ENCODE measurements around the gene MRPL44.

The MRPL44 gene

DNA sequence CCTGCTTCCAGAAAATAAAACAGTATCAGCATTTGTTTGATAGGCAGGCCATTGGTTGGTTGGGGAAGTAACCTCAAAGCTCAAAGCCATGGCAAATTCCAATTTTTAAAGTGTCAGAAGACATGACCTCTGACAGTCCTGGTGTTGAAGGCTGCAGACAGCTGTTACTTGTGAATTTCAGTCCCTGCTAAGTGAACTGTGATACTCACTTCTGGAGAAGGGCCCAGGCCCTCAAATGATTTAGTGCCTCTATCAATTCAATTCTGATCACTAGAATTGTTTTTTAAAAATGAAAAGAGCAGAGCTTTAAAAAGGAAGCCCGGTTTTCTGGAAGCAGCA is 23.1 kb downstream of the MRPL44 start:
- Histone ChIP-seq H3K9ac (0 out of 2 replicates have a peak overlapping the region, but pooled peaks have one; percentile 23), H3K9me3 (no peaks in the 10 kb centered on the region), H4K20me1 (no peaks in the 10 kb centered on the region), H3K4me2 (peak overlapping the region; percentile 25), H3K4me1 (peaks cover 11% of the 10 kb centered on the region), H3K4me3 (no peak overlapping the region), H3K36me3 (peaks cover 32% of the 10 kb centered on the region), H3K27me3 (no peaks in the 10 kb centered on the region), H3K27ac (no peak overlapping the region)
- TF ChIP-seq Cebpa-rat (IDR thresholded peaks at IDR 0.05), result no peak

DNA sequence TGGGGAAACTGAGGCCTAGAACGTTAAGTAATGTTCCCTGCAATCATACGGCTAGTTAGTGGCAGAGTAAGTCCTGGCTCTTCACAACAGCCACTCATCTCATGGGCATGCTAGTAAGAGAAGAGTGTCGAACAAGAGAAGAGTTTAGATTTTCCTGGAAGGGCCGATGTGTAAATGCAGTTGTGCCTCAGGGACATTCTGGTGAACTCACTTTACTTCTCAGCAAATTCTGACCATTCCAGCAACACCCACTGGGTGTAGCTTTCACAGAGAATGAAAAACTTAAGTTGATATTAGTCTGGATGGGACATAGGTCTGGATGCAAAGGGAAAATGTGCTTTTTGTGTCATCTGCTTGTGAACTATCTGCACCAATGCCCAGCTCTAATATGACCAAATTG is 23.5 kb downstream of the MRPL44 start:
- Histone ChIP-seq H3K27ac (no peak overlapping the region), H4K20me1 (no peaks in the 10 kb centered on the region), H3K9ac (no peak overlapping the region), H3K9me3 (no peaks in the 10 kb centered on the region), H3K36me3 (peaks cover 32% of the 10 kb centered on the region), H3K27me3 (no peaks in the 10 kb centered on the region), H3K4me3 (no peak overlapping the region), H3K4me1 (peaks cover 11% of the 10 kb centered on the region), H3K4me2 (peak overlapping the region; percentile 25; the same call in 1 of the 2 replicates)
- no peak for TF ChIP-seq Cebpa-rat (IDR thresholded peaks at IDR 0.05)

DNA sequence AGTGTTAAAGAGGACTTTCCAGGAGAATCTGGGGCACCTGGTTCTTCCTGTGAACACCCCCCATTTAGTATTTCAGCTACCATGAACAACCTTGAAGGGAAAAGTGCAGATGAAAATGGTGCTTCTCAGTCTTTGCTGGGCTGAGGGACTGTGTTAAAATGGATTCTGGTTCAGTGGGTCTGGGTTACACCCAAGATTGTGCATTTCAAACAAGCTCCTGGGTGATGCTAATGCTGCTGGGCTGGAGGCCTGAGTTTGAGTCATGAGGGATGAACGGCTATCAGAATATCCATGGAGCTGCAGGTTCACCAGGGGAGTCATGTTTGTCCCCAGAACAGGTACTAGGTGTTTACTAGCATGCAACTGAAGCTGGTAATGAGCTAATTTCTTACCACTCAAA is 24.0 kb downstream of the MRPL44 start:
- Histone ChIP-seq H3K4me3 (no peak overlapping the region), H3K27me3 (no peaks in the 10 kb centered on the region), H3K9me3 (no peaks in the 10 kb centered on the region), H4K20me1 (no peaks in the 10 kb centered on the region), H3K36me3 (peaks cover 37% of the 10 kb centered on the region), H3K4me1 (peaks cover 11% of the 10 kb centered on the region), H3K4me2 (no peak overlapping the region), H3K27ac (no peak overlapping the region), H3K9ac (no peak overlapping the region)
- no peak for TF ChIP-seq Cebpa-rat (IDR thresholded peaks at IDR 0.05)

DNA sequence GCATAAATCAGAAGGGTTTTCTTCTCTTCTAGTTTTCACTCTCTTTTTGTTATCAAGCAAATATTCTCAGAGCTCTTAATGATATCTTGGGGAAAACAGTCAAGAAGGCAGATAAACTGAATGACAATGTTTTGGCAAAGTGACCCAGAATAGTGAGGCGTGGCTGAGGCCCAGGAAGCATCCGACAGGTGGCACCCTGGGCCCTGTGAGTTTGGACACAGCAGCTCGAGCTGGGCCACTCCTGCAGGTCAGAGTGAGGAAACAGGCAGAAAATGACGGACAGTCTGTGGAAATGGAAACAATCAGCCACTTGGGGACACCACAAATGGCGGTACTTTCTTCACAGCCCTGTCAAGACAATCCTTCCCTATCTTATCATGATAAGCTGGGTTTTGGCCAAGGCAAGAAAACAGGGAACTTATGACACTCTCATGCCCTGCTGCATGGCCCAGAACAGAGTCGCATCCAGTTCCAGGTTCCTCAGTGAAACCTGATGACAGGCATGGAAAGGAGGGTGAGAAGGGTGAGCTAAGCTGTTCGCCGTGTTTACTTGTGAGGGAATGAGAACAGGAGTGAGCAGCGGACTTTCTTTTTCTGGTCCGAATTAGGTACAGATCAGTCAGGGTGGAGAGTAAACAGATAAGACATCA is 32.1 kb downstream of the MRPL44 start:
- Histone ChIP-seq H3K4me2 (no peak overlapping the region), H3K27me3 (no peaks in the 10 kb centered on the region), H3K4me3 (no peak overlapping the region), H3K9ac (no peak overlapping the region), H3K4me1 (no peaks in the 10 kb centered on the region), H3K9me3 (no peaks in the 10 kb centered on the region), H3K27ac (no peak overlapping the region), H3K36me3 (peaks cover 18% of the 10 kb centered on the region), H4K20me1 (no peaks in the 10 kb centered on the region)
- TF ChIP-seq Cebpa-rat (IDR thresholded peaks at IDR 0.05), result no peak

DNA sequence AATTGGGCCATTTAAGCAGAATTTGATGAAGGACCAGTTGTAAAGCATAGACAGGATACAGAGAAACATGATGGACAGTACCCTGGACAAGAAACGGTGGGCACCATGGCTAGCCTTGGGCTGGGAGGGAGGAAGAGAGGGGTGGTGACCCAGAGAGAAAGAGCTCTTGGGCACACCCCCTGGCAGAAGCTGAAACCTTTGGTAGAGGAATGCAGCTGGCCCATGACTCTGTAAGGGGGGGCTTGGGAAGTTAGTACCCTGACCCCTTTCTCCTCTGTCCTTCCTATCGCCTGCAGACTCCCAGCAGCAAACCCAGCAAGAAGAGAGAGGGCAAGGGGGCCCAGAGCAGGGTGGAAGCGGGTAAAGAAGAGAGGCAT is 32.6 kb downstream of the MRPL44 start:
- Histone ChIP-seq H4K20me1 (no peaks in the 10 kb centered on the region), H3K9me3 (no peaks in the 10 kb centered on the region), H3K4me1 (no peaks in the 10 kb centered on the region), H3K4me3 (no peak overlapping the region), H3K4me2 (no peak overlapping the region), H3K27me3 (no peaks in the 10 kb centered on the region), H3K36me3 (peaks cover 13% of the 10 kb centered on the region), H3K9ac (no peak overlapping the region), H3K27ac (no peak overlapping the region)
- TF ChIP-seq Cebpa-rat (IDR thresholded peaks at IDR 0.05), result no peak

DNA sequence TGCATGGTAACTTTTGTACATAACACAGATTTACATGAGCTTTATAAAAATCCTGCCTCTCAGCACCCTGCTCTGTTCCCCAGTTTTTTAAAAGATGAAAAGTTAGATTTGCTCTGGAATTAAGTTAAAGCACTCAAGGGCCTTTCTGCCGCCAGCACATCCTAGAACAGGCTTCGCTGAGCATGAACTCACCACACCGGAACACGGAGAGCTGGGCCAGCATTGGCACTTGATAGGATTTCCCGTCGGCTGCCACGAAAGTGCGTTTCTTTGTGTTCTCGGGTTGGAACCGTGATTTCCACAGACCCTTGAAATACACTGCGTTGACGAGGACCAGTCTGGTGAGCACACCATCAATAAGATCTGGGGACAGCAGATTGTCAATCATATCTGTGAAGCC is 34.3 kb downstream of the MRPL44 start:
- Histone ChIP-seq H3K9me3 (no peaks in the 10 kb centered on the region), H3K27ac (no peak overlapping the region), H4K20me1 (no peaks in the 10 kb centered on the region), H3K9ac (no peak overlapping the region), H3K4me1 (no peaks in the 10 kb centered on the region), H3K4me2 (no peak overlapping the region), H3K36me3 (0 out of 2 replicates have a peak, but pooled peaks cover 7% of the 10 kb centered on the region), H3K4me3 (no peak overlapping the region), H3K27me3 (no peaks in the 10 kb centered on the region)
- no peak for TF ChIP-seq Cebpa-rat (IDR thresholded peaks at IDR 0.05)

DNA sequence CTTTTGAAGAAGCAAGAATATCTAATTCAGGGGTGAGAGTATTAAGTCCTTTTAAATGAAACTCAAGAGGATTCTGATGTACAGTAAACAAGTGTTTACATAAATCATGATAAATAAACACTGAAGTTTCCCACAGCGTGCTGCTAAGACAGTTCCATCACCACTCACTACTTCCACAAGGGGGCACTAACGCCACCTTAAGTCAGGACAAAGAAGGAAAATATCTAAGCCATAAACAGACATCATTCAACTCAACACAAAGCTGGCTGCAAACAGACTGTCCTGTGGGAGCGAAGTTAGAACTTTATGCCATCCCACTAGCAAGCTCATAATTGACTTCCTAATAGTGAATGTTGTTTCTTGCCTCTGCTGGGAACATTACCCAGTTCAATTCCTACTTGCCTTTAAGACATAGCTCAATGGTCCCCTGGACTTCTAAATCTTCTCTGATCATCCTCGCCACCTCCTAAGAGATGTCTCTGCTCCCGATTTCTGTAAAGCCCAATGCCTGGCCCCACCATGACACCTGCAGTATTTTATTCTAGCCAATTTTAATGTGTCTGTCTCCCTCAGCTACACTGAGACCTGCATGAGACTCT is 36.5 kb downstream of the MRPL44 start:
- Histone ChIP-seq H3K4me3 (no peak overlapping the region), H3K9ac (no peak overlapping the region), H3K4me2 (no peak overlapping the region), H4K20me1 (no peaks in the 10 kb centered on the region), H3K27me3 (no peaks in the 10 kb centered on the region), H3K27ac (no peak overlapping the region), H3K36me3 (peaks cover 7% of the 10 kb centered on the region; the same call in 1 of the 2 replicates), H3K9me3 (no peaks in the 10 kb centered on the region), H3K4me1 (no peaks in the 10 kb centered on the region)
- no peak for TF ChIP-seq Cebpa-rat (IDR thresholded peaks at IDR 0.05)

DNA sequence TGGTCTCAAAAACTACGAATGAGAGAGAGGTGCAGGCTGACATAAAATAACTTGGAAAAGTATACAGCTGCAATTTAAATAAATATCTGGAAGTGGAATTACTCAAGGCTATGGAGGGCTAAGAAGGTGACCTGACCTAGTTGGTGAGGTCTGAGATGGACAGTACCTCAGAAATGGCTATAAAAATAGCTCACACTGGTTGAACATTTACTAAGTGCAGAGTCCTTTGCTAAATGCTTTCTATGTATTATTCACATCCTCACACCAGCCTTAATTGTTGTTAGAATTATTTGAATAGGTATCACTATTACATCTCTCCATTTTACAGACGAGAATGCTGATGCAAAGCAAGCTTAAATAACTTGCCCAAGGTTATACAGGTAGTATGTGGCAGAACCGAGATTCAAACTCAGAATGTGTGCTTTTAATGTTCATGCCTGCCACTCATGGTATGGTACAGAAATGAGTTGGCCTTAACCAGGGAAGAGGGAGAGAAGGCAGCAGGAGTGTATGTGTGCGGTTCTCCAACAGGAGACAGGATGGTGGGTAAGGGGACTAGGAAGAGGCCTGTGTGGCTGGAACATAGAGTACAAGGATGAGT is 37.4 kb downstream of the MRPL44 start:
- Histone ChIP-seq H3K27me3 (no peaks in the 10 kb centered on the region), H3K9me3 (no peaks in the 10 kb centered on the region), H3K4me1 (no peaks in the 10 kb centered on the region), H3K4me2 (no peak overlapping the region), H3K4me3 (no peak overlapping the region), H3K9ac (no peak overlapping the region), H3K36me3 (peaks cover 10% of the 10 kb centered on the region), H3K27ac (no peak overlapping the region), H4K20me1 (no peaks in the 10 kb centered on the region)
- no peak for TF ChIP-seq Cebpa-rat (IDR thresholded peaks at IDR 0.05)

DNA sequence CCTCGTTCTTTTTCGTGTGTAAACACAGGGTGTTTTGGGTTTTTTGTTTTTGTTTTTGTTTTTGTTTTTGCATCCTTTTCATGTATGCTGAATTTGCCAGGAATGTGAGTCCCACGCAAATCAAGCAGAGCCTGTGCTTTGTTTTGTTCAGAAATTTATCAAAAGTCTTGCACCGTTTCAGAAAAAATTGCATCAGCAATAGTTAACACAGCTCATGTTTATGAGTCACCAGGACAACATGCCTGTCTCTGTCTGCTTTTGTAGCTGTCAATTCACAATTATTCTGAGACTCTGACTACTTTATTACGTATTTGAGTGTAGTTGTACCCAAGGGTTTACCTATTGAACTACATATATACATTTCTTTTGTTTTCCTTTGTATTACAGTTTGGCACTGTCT is 38.3 kb downstream of the MRPL44 start:
- Histone ChIP-seq H3K9me3 (no peaks in the 10 kb centered on the region), H3K4me3 (no peak overlapping the region), H3K27me3 (no peaks in the 10 kb centered on the region), H3K4me1 (no peaks in the 10 kb centered on the region), H3K36me3 (peaks cover 10% of the 10 kb centered on the region), H3K27ac (no peak overlapping the region), H3K4me2 (no peak overlapping the region), H4K20me1 (no peaks in the 10 kb centered on the region), H3K9ac (0 out of 2 replicates have a peak overlapping the region, but pooled peaks have one; percentile 6)
- TF ChIP-seq Cebpa-rat (IDR thresholded peaks at IDR 0.05), result no peak

DNA sequence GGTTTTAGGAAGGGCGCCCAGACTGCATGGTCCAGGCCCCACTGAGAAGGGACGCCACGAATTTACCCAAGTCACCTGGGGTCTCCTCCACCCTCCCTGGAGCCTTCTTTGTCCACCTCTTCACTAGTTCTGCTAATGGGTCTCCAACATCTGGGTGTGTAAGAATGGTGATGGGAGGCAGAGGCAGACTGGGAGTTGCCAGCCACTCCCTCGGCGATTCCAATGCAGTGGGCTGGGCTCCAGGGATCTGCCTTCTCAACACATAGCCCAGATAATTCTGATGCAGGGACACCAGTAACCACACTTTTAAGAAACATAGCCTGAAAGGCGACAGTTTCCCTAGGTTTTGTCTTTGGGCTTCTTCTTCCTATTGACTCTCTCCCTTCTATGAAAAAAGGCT is 39.1 kb downstream of the MRPL44 start:
- Histone ChIP-seq H4K20me1 (no peaks in the 10 kb centered on the region), H3K9me3 (no peaks in the 10 kb centered on the region), H3K4me1 (no peaks in the 10 kb centered on the region), H3K27me3 (no peaks in the 10 kb centered on the region), H3K4me3 (no peak overlapping the region), H3K27ac (no peak overlapping the region), H3K4me2 (no peak overlapping the region), H3K36me3 (peaks cover 16% of the 10 kb centered on the region), H3K9ac (no peak overlapping the region)
- no peak for TF ChIP-seq Cebpa-rat (IDR thresholded peaks at IDR 0.05)

Measured in BLaER1 (cell line).